ENCODE data around the gene NCOA6. TPM values are rescaled to one million over a fixed set of nuclear protein-coding genes. Genes with fewer than 3 reads are reported as not detected.

NCOA6 gene
- total RNA-seq, 2 experiments from 2014 or later: 8.8 to 24.4 TPM

- Histone ChIP-seq H3K9me2 (ENCODE audit: insufficient read depth, low read length) (no peaks in the 10 kb centered on the region), H4K20me1 (ENCODE audit: insufficient read depth, low read length) (no peaks in the 10 kb centered on the region), H3K27ac (ENCODE audit: low read depth, low read length, poor library complexity, severe bottlenecking) (no peak overlapping the region), H3K4me2 (ENCODE audit: low read length) (no peak overlapping the region), H3K79me2 (ENCODE audit: insufficient read depth, low read depth, low read length) (no peaks in the 10 kb centered on the region), H3K9me3 (ENCODE audit: low read length) (no peaks in the 10 kb centered on the region), H3K4me3 (ENCODE audit: low read depth, low read length, poor library complexity, severe bottlenecking) (no peak overlapping the region), H3K4me1 (ENCODE audit: insufficient read depth, low read length, poor library complexity, severe bottlenecking) (no peaks in the 10 kb centered on the region), H3K36me3 (ENCODE audit: insufficient read depth, low read length) (peaks cover 70% of the 10 kb centered on the region), H2AFZ (ENCODE audit: low read length) (no peak overlapping the region)
- ChIA-PET POLR2A (no interaction called here), CTCF (ENCODE audit: unreplicated experiment) (no interaction called here)
- TF ChIP-seq EZH2phosphoT487 (IDR thresholded peaks at IDR 0.05; ENCODE audit: borderline replicate concordance, low read depth, low read length) (no peak), CTCF (conservative IDR thresholded peaks at IDR 0.05; ENCODE audit: low read length) (0 out of 2 replicates have a peak, but pooled peaks have one; percentile 23)
- BruUV-seq (replicated peaks): no TSS peak
- DNase-seq (ENCODE audit: low spot score): no peak
- intact Hi-C loops (cut with micrococcal nuclease; ENCODE audit: unreplicated experiment): no loop called here
These were observed 71.6 kb downstream of the NCOA6 start for GRCh38 chr20:34753706-34754461.

GRCh38 chr20:34751453-34751852, 74.0 kb downstream of the NCOA6 start:
- intact Hi-C loops (cut with micrococcal nuclease; ENCODE audit: unreplicated experiment): no loop called here
- POLR2A ChIA-PET: interaction anchor here (0.7 kb wide), 2 partner anchors 12 to 566 kb away, joined by 3 to 4 read pairs; no protein-coding TSS in a partner anchor

More at GRCh38 chr20:34751453-34751852, 74.0 kb downstream of the NCOA6 start:
- no peaks in the 10 kb centered on the region for H3K4me1 ChIP-seq (ENCODE audit: insufficient read depth, low read length, poor library complexity, severe bottlenecking)
- H4K20me1 ChIP-seq (ENCODE audit: insufficient read depth, low read length): no peaks in the 10 kb centered on the region
- H3K4me2 ChIP-seq (ENCODE audit: low read length): no peak overlapping the region
- no peak for TF ChIP-seq CTCF (conservative IDR thresholded peaks at IDR 0.05; ENCODE audit: low read length)
- no peak for TF ChIP-seq EZH2phosphoT487 (IDR thresholded peaks at IDR 0.05; ENCODE audit: borderline replicate concordance, low read depth, low read length)
- no peaks in the 10 kb centered on the region for H3K79me2 ChIP-seq (ENCODE audit: insufficient read depth, low read depth, low read length)
- no peak overlapping the region for H3K4me3 ChIP-seq (ENCODE audit: low read depth, low read length, poor library complexity, severe bottlenecking)
- no peak for DNase-seq (ENCODE audit: low spot score)
- H3K36me3 ChIP-seq (ENCODE audit: insufficient read depth, low read length): peaks cover 66% of the 10 kb centered on the region
- H2AFZ ChIP-seq (ENCODE audit: low read length): no peak overlapping the region
- no TSS peak for BruUV-seq (replicated peaks)
- CTCF ChIA-PET (ENCODE audit: unreplicated experiment): no interaction called here
- no peaks in the 10 kb centered on the region for H3K9me2 ChIP-seq (ENCODE audit: insufficient read depth, low read length)
- no peaks in the 10 kb centered on the region for H3K9me3 ChIP-seq (ENCODE audit: low read length)
- H3K27ac ChIP-seq (ENCODE audit: low read depth, low read length, poor library complexity, severe bottlenecking): no peak overlapping the region

All from OCI-LY7 (cell line).